Measurements from ENCODE around the gene UBAC1. TPM values are rescaled to one million over a fixed set of nuclear protein-coding genes. Genes with fewer than 3 reads are reported as not detected.

Gene UBAC1
- total RNA-seq, 5 donors from 2014 or later (not counting 1 experiment from before 2014, with no cell fraction given): 25.9 to 37.3 (median 33.6) TPM

DNA sequence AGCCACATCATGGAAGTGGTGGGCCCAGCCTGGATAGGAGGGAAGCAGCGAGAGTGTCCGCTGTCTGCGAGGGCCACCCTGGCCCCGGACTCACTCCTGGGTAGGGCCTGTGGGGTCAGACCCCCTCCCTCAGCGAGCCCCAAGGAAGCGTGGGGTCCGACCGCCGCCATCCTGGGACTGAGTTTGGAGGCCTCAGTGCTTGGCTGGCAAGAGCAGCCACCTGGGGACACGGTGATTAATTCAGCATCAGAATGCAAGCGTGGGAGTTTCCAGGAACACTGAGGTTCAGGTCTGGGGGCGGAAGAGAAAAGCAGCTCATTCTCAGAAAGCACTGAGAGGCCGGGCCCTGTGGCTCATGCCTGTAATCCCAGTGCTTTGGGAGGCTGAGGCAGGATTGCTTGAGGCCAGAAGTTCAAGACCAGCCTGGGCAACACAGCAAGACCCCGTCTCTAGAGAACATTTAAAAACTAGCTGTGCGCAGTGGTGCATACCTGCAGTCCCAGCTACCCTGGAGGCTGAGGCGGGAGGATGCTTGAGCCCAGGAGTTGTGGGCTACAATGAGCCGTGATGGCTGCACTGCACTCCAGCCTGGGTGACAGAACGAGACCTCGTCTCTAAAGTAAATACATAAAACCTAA, 35.6 kb downstream of the UBAC1 start:
- Histone ChIP-seq H3K4me3 (ENCODE audit: control insufficient read depth in 1 of 2, extremely low read depth in 1 of 2, low read length in 1 of 2) (no peak overlapping the region), H3K4me1 (ENCODE audit: control insufficient read depth in 1 of 2, extremely low read depth in 1 of 2, insufficient read depth in 2 of 2, low read length in 2 of 2) (peaks cover 0 to 22% of the 10 kb centered on the region in 2 experiments), H3K9me3 (no peaks in the 10 kb centered on the region), H3K27ac (ENCODE audit: low read length) (no peak overlapping the region), H3K36me3 (ENCODE audit: control insufficient read depth in 2 of 2, extremely low read depth in 1 of 2, insufficient read depth in 1 of 2, low read length in 1 of 2) (peaks cover 0 to under 1% of the 10 kb centered on the region in 2 donors), H3K27me3 (replicated peaks in 1 of 2; ENCODE audit: control insufficient read depth in 2 of 2, extremely low read depth in 1 of 2, insufficient read depth in 2 of 2, low read length in 1 of 2) (no peaks in the 10 kb centered on the region)
- 53% methylated on average over 16 of the region's 19 CpGs for whole genome bisulfite sequencing (ENCODE audit: insufficient coverage)
- Mint-ChIP-seq H3K27ac (no peak overlapping the region), H3K36me3 (no peaks in the 10 kb centered on the region), H3K9me3 (no peaks in the 10 kb centered on the region), H3K4me3 (no peak overlapping the region), H3K4me1 (peaks cover 0 to 15% (median 2%) of the 10 kb centered on the region in 3 donors), H3K27me3 (no peaks in the 10 kb centered on the region)
- CTCF ChIA-PET: no interaction called here
- DNase-seq (no peak), ATAC-seq (replicated peaks in 1 of 4) (no peak)
- POLR2A ChIA-PET: no interaction called here

DNA sequence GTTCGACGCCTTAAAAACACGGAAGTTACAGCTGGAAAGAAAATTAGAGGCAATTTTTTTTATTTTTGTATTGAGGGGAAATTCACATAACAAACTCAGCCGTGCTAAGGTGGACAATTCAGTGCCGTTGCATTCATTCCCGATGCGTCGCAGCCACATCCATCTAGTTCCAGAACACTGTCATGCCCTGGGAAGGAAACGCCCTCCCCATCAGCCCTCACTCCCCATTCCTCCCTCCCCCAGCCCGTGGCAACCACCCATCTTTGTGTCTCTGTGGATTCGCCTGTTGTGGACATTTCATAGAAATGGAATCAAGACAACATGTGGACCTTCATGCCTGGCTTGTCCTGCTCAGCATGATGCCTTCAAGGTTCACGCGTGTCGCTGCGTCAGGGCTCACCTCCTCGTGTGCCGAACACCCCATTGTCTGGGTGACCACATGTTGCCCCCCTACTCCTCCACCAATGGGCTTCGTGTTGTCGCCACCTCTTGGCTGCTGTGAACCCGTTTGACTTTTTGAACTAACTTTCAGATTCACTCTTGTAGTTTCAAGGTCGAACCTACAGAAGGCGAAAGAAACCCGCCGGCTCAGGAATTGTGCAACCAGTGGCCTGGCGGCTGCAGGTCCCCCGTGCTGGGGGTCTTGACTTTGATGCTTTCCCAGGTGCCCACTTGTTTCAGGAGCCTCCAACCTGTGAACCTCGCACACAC, 36.4 kb downstream of the UBAC1 start:
- 69% methylated on average over 23 of the region's 27 CpGs for WGBS (ENCODE audit: insufficient coverage)
- no peaks in the 10 kb centered on the region for H3K36me3 Mint-ChIP-seq
- CTCF ChIA-PET: no interaction called here
- no peaks in the 10 kb centered on the region for H3K9me3 Mint-ChIP-seq
- DNase-seq (peak in 1 of 35 experiments; percentile 19), ATAC-seq (replicated peaks in 1 of 4) (no peak)
- Histone ChIP-seq H3K36me3 (ENCODE audit: control insufficient read depth in 2 of 2, extremely low read depth in 1 of 2, insufficient read depth in 1 of 2, low read length in 1 of 2) (no peaks in the 10 kb centered on the region), H3K9me3 (no peaks in the 10 kb centered on the region), H3K27ac (ENCODE audit: low read length) (no peak overlapping the region), H3K27me3 (replicated peaks in 1 of 2; ENCODE audit: control insufficient read depth in 2 of 2, extremely low read depth in 1 of 2, insufficient read depth in 2 of 2, low read length in 1 of 2) (no peaks in the 10 kb centered on the region), H3K4me3 (ENCODE audit: control insufficient read depth in 1 of 2, extremely low read depth in 1 of 2, low read length in 1 of 2) (no peak overlapping the region), H3K4me1 (ENCODE audit: control insufficient read depth in 1 of 2, extremely low read depth in 1 of 2, insufficient read depth in 2 of 2, low read length in 2 of 2) (peaks cover 0 to 22% of the 10 kb centered on the region in 2 experiments)
- no peaks in the 10 kb centered on the region for H3K27me3 Mint-ChIP-seq
- no peak overlapping the region for H3K4me3 Mint-ChIP-seq
- H3K4me1 Mint-ChIP-seq: peaks cover 0 to 15% (median 2%) of the 10 kb centered on the region in 3 donors
- no peak overlapping the region for H3K27ac Mint-ChIP-seq
- POLR2A ChIA-PET: no interaction called here

DNA sequence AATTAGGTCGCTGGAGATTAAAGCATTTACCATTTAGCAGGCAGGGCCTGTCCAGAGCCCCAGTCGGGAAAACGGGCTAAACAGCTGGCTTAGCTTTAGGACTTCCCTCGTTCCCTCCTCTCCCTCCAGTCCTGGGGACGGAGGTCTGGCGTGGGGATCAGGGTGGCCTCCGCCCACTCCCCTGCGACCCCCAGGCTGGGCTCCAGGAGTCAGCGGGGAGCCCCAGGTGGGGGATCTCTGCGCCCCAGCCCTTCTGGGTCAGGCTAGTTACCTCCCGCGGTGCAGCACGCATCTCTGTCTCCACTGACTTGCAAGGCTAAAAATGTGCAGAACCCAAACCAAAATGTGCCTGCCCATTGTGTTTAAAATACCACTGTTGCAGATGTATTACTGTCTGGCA, 37.7 kb downstream of the UBAC1 start:
- ATAC-seq (replicated peaks in 1 of 4) (no peak), DNase-seq (no peak)
- Histone ChIP-seq H3K27me3 (replicated peaks in 1 of 2; ENCODE audit: control insufficient read depth in 2 of 2, extremely low read depth in 1 of 2, insufficient read depth in 2 of 2, low read length in 1 of 2) (no peaks in the 10 kb centered on the region), H3K4me3 (ENCODE audit: control insufficient read depth in 1 of 2, extremely low read depth in 1 of 2, low read length in 1 of 2) (no peak overlapping the region), H3K9me3 (no peaks in the 10 kb centered on the region), H3K27ac (ENCODE audit: low read length) (no peak overlapping the region), H3K4me1 (ENCODE audit: control insufficient read depth in 1 of 2, extremely low read depth in 1 of 2, insufficient read depth in 2 of 2, low read length in 2 of 2) (peaks cover 0 to 22% of the 10 kb centered on the region in 2 experiments), H3K36me3 (ENCODE audit: control insufficient read depth in 2 of 2, extremely low read depth in 1 of 2, insufficient read depth in 1 of 2, low read length in 1 of 2) (no peaks in the 10 kb centered on the region)
- Mint-ChIP-seq H3K36me3 (peaks cover 3% of the 10 kb centered on the region), H3K27ac (no peak overlapping the region), H3K4me1 (peaks cover 0 to 15% (median 2%) of the 10 kb centered on the region in 3 donors), H3K27me3 (no peaks in the 10 kb centered on the region), H3K4me3 (no peak overlapping the region), H3K9me3 (peaks cover 5 to 9% (median 7%) of the 10 kb centered on the region in 3 donors)
- ChIA-PET POLR2A (no interaction called here), CTCF (interaction anchor here in 1 of 2 donors (0.7 kb wide), 1 partner anchor 52 kb away, joined by 5 read pairs; no protein-coding TSS in a partner anchor)
- 94% methylated on average over 11 of the region's 13 CpGs for WGBS (ENCODE audit: insufficient coverage)

DNA sequence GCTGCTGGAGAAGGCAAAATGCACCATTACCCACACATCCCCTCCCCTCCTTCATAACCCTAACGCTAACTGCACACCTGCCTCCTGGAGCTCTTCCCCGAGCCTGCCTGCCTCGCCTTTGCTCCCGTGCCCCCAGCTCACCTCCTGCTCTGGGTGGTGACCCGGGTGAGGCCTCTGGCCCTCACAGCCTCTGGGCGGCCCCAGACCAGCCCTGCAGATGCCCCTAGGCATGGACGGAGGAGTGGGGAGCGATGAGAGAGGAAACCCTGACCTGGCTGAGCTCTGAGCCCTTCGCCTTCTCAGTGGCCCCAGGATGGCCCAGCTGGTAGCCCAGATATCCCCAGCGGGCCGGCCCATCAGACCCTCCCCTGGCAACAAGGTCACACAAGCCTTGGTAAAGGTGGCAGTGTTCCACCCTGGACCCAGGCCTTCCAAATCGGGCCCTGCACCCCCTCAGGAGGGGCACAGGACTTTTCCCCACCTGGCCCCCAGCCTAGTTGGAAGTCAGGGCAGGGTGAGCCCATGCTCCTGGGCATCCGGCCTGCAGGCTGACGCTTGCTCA, 39.3 kb downstream of the UBAC1 start:
- POLR2A ChIA-PET: interaction anchor here in 1 of 2 donors (0.5 kb wide), 2 partner anchors 9 to 1449 kb away, joined by 3 to 6 read pairs; no protein-coding TSS in a partner anchor
- Histone ChIP-seq H3K27ac (ENCODE audit: low read length) (no peak overlapping the region), H3K27me3 (replicated peaks in 1 of 2; ENCODE audit: control insufficient read depth in 2 of 2, extremely low read depth in 1 of 2, insufficient read depth in 2 of 2, low read length in 1 of 2) (no peaks in the 10 kb centered on the region), H3K4me1 (ENCODE audit: control insufficient read depth in 1 of 2, extremely low read depth in 1 of 2, insufficient read depth in 2 of 2, low read length in 2 of 2) (peaks cover 0 to 14% of the 10 kb centered on the region in 2 experiments), H3K9me3 (peaks cover 3% of the 10 kb centered on the region), H3K36me3 (ENCODE audit: control insufficient read depth in 2 of 2, extremely low read depth in 1 of 2, insufficient read depth in 1 of 2, low read length in 1 of 2) (no peaks in the 10 kb centered on the region), H3K4me3 (ENCODE audit: control insufficient read depth in 1 of 2, extremely low read depth in 1 of 2, low read length in 1 of 2) (no peak overlapping the region)
- H3K27ac Mint-ChIP-seq: no peak overlapping the region
- ATAC-seq (replicated peaks in 1 of 4) (no peak), DNase-seq (no peak)
- CTCF ChIA-PET: no interaction called here
- no peak overlapping the region for H3K4me3 Mint-ChIP-seq
- H3K4me1 Mint-ChIP-seq: peaks cover 0 to 12% (median 2%) of the 10 kb centered on the region in 3 donors
- H3K27me3 Mint-ChIP-seq: no peaks in the 10 kb centered on the region
- H3K36me3 Mint-ChIP-seq: peaks cover 8% of the 10 kb centered on the region
- H3K9me3 Mint-ChIP-seq: peaks cover 5 to 17% (median 16%) of the 10 kb centered on the region in 3 donors
- WGBS (ENCODE audit: insufficient coverage): 94% methylated on average over 12 of the region's 14 CpGs

DNA sequence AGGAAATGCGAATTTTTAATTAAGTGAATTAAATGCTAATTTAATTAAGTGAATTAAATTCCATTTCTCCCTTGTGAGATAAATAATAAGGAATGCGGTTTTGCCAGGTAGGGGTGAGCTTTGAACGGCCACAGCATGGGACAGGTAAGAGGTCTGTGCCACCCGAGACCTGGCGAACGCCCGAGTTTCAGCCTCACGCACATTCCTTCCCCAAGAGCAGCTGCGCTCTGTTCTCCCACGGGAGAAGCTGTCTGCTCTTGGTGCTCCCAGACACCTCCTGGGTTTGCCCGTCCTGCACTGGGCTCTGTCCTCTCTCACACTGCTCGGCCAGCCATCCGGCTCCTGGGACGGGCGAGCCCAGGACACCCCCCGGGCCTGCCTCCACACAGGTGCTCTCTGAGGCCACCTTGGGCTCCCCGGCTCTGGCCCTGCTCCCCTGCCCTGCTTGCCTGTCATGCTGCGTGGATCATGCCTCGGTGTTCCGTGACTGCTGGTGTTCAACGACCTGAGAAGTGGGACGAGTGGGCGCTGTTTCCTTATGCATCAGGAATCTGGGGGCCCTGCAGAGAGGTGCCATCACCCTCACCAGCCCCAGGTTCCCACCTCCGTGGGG, 40.1 kb downstream of the UBAC1 start:
- Mint-ChIP-seq H3K36me3 (peaks cover 13% of the 10 kb centered on the region), H3K9me3 (peaks cover 10 to 22% (median 20%) of the 10 kb centered on the region in 3 donors), H3K27me3 (no peaks in the 10 kb centered on the region), H3K4me1 (peaks cover 0 to 12% (median 2%) of the 10 kb centered on the region in 3 donors), H3K27ac (no peak overlapping the region), H3K4me3 (no peak overlapping the region)
- no peaks in the 10 kb centered on the region for H3K36me3 ChIP-seq (ENCODE audit: control insufficient read depth in 2 of 2, extremely low read depth in 1 of 2, insufficient read depth in 1 of 2, low read length in 1 of 2)
- no peak overlapping the region for H3K27ac ChIP-seq (ENCODE audit: low read length)
- H3K4me3 ChIP-seq (ENCODE audit: control insufficient read depth in 1 of 2, extremely low read depth in 1 of 2, low read length in 1 of 2): no peak overlapping the region
- CTCF ChIA-PET: no interaction called here
- 89% methylated on average over 17 of the region's 24 CpGs for WGBS (ENCODE audit: insufficient coverage)
- H3K27me3 ChIP-seq (replicated peaks in 1 of 2; ENCODE audit: control insufficient read depth in 2 of 2, extremely low read depth in 1 of 2, insufficient read depth in 2 of 2, low read length in 1 of 2): no peaks in the 10 kb centered on the region
- ATAC-seq (replicated peaks in 1 of 4) (no peak), DNase-seq (no peak)
- POLR2A ChIA-PET: interaction anchor here in 1 of 2 donors (0.5 kb wide), 1 partner anchor 8 kb away, joined by 3 read pairs; no protein-coding TSS in a partner anchor
- peaks cover 0 to 10% of the 10 kb centered on the region in 2 experiments for H3K4me1 ChIP-seq (ENCODE audit: control insufficient read depth in 1 of 2, extremely low read depth in 1 of 2, insufficient read depth in 2 of 2, low read length in 2 of 2)
- H3K9me3 ChIP-seq: peaks cover 4% of the 10 kb centered on the region

DNA sequence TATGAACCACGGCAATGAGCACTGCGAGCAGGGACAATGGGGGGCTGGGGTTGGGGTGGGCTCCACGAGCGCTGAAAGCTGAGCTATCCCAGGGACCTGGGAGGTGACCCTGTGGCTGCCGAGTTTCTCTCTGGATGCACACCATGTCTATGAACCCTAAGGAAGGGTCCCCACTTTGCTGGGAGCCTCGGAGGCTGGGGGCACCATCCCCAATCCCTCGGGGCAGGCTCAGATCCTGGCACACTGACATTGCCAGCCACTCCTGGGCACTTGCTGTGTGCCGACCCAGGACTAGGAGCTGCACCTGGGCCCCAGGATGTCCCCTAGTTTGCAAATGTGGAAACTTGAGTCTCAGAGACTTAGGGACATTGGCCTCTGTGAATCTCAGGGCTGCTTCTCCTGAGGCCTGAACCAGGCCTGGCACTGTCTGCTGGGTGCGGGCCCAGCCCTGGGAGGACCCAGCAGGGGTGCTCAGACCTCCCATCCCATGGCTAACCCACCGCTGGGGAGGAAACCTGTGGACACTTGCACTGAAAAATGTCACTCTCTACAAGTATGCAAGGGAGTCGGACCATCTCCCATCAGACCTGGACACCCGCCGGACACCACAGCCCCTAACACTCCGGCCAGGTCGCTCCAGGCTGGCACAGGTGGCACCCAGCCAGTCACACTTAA, 40.8 kb downstream of the UBAC1 start:
- no peak for DNase-seq

More for the DNA sequence above, 40.8 kb downstream of the UBAC1 start:
- H3K27me3 Mint-ChIP-seq: no peaks in the 10 kb centered on the region
- ChIA-PET CTCF (no interaction called here), POLR2A (no interaction called here)
- Histone ChIP-seq H3K36me3 (ENCODE audit: control insufficient read depth in 2 of 2, extremely low read depth in 1 of 2, insufficient read depth in 1 of 2, low read length in 1 of 2) (no peaks in the 10 kb centered on the region), H3K27ac (ENCODE audit: low read length) (no peak overlapping the region), H3K4me1 (ENCODE audit: control insufficient read depth in 1 of 2, extremely low read depth in 1 of 2, insufficient read depth in 2 of 2, low read length in 2 of 2) (peaks cover 0 to 5% of the 10 kb centered on the region in 2 experiments), H3K4me3 (ENCODE audit: control insufficient read depth in 1 of 2, extremely low read depth in 1 of 2, low read length in 1 of 2) (no peak overlapping the region), H3K9me3 (peaks cover 6% of the 10 kb centered on the region), H3K27me3 (replicated peaks in 1 of 2; ENCODE audit: control insufficient read depth in 2 of 2, extremely low read depth in 1 of 2, insufficient read depth in 2 of 2, low read length in 1 of 2) (no peaks in the 10 kb centered on the region)
- no peak overlapping the region for H3K4me3 Mint-ChIP-seq
- H3K36me3 Mint-ChIP-seq: peaks cover 20% of the 10 kb centered on the region
- H3K4me1 Mint-ChIP-seq: peaks cover 0 to 9% (median 0%) of the 10 kb centered on the region in 3 donors
- peaks cover 10 to 29% (median 27%) of the 10 kb centered on the region in 3 donors for H3K9me3 Mint-ChIP-seq
- no peak overlapping the region for H3K27ac Mint-ChIP-seq
- ATAC-seq (replicated peaks in 1 of 4): no peak
- 96% methylated on average over 11 of the region's 15 CpGs for WGBS (ENCODE audit: insufficient coverage)

Measured in T-cell (primary cell).